Measurements from ENCODE around the gene ARHGAP24.
A peak's percentile ranks its signal among the peaks of the same experiment; 100 is the strongest.
"Not testable (repeated sequence)": the region's sequence is repeated elsewhere in the genome, so short reads cannot be mapped to it uniquely, and the experiment has no call there.

ARHGAP24 gene

DNA sequence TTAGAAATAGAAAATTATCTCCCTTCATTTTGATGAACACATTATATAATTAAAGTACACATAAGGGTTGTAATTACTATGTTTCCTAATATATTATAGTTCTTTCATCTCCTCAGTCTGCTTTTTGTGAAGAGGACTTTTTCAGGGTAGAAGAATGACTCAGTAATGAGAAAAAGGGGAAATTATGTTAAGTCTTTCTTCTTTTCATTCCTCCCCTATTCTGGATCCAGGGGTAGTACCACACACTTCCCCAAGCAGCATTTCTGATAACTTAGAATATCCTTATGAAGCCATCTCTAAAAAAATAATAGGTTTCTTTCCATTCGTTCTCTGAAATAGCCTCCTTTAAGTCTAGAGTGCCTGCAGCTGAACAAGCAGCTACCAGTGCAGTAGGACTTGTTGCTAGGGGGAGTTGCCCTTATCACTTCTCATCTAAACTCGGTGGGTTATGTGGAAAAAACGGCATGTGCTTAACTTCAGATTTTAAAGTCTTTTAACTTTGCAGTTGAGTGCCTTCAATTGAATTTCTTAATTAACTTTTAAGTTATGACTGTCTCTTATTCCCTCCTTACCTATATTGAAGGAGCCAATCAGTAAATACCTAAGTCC, 184.8 kb downstream of the ARHGAP24 start:
- no peak for DNase-seq

DNA sequence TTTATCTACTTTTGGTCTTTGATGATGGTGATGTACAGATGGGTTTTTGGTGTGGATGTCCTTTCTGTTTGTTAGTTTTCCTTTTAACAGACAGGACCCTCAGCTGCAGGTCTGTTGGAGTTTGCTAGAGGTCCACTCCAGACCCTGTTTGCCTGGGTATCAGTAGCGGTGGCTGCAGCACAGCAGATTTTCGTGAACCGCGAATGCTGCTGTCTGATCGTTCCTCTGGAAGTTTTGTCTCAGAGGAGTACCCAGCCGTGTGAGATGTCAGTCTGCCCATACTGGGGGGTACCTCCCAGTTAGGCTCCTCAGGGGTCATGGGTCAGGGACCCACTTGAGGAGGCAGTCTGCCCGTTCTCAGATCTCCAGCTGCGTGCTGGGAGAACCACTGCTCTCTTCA, 191.7 kb downstream of the ARHGAP24 start:
- not testable (repeated sequence) for DNase-seq

DNA sequence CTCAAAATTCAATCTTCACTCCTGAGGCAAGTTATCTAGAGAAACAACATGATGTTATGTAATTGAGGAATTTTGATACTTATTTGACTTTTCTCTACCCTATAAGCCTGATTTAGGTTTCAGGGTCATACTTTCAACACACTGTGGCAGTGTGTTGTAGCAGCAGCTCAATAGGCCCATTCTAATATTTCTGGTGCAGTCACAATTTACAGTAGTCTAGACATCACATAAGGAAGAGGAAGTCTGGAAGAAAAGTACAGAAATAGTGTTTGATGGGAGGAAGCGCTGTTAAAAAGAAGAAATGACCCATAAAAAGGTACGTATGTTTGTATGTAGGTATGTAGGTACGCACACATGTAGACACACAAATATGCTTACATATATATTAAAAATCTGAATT, 194.3 kb downstream of the ARHGAP24 start:
- DNase-seq: no peak

DNA sequence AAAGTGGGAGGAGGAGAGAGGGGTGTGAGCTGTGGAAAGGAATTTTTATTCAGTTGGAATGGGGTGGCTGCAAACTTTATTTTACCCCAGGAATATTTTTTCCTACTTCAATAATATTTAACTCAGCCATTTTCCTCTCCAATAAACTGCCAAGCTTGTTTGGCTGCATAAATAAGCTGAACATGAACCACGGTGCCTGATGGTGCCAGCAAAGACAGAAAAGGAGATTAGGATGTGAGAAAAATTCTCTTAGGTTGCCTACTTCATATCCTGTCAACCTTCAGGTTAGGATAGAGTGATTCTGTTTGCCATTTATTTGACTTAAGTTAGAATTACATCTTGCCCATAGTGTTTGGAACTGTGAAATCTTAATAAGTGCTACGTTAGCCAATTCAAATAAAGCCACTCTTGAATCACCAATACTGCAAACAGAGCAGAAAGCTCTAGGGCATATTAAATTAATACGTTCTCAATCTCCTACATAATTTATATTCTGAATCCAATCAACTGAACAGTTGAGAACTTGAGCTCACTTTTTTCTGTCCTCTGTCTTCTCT, 195.1 kb downstream of the ARHGAP24 start:
- no peak for DNase-seq

DNA sequence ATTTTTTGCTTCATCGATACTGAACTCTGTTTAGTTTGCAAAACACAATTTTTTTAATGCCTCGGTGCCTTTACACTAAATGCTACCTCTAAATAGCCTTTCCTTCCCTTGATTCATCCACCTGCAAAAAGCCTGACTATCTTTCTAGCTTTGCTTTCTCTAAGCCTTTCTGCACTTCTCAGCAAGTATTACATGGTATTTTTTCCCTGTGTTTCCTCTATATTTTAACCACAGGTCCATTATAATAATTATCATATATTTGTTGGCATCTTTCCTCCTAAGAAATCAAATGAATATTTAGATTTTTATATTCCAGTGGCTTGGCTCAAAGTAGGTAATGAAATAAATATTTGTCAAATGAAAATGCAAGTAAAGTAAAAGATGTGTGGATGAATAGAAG, 196.2 kb downstream of the ARHGAP24 start:
- DNase-seq: no peak

GRCh38 chr4:85672116-85672515, 197.2 kb downstream of the ARHGAP24 start:
- no peak for DNase-seq

DNA sequence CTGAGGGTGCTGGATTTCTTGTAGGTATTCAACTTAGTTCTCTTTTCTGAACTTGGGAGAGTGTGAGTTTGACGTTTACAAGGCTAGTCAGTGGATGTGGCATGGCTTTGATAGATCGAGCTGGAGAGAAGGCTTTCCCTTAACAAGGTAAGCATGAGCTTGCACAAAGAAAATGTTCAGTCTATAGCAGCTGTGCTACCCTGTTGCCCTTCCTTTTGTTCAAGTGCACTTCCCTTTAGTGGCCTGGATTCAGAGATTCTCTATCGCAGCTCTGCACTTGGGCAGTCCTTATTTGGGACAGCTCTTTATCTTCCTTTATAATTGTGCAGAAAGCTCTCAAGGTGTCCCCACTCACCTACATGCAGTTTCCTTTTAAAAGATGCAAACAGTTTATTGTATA, 198.0 kb downstream of the ARHGAP24 start:
- DNase-seq: no peak

GRCh38 chr4:85673540-85673939, 198.6 kb downstream of the ARHGAP24 start:
- DNase-seq: no peak

GRCh38 chr4:85675076-85676049, 200.4 kb downstream of the ARHGAP24 start:
- peak; percentile 67 for DNase-seq

DNA sequence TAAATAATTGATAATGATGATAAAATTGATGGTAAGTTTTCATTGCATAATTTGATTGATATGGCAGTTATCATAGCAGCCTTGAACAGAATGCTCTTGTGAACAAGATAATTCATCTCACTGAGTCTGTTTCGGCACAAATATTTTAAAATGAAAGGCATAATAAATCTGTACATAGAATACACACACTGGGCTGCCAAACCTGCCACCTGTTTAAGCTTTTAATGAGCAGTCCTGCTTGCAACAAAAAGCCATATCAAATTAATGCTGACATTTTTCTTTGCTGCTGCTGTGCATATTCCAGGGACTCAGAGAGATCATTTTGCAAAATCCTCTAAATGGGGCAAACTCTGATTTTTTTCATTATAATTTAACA, 201.1 kb downstream of the ARHGAP24 start:
- DNase-seq: peak; percentile 40

DNA sequence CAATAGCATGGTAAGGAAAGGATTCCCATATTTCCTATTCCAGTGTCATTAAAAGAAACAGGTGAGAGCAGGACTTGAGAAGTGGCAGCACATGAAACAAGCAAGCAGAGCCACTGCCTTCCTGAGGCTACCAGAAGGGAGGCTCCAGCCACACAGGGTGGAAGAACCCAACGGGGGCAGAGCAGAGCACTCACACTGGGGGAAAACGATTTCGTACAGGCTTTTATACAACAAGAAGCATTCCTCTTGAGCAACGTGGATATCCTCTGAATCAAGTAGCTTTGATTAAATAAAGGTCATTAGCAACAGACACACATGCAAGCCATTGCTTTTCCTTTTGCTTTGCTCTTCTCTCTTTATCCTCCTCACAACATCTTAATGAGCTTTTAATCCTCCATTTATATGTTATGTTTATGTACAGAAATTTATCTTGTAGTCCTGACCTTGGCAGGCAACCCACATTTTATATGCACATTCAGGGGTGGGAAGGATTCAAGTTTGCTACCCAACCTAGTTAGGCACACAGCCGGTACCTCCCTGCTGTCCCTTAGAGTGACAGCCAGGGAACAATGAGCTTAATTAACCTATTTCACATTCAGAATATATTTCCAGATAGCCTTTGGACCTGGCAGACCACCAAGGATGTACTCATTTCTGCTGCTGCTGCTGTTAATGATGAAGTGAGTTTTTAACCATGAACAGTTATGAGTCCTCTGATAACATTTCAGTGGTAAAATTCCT, 202.1 kb downstream of the ARHGAP24 start:
- DNase-seq: peak; percentile 55

GRCh38 chr4:85681221-85681657, 206.3 kb downstream of the ARHGAP24 start:
- DNase-seq: peak; percentile 1

- DNase-seq: no peak
These were observed 207.0 kb downstream of the ARHGAP24 start for GRCh38 chr4:85681921-85682320.

DNA sequence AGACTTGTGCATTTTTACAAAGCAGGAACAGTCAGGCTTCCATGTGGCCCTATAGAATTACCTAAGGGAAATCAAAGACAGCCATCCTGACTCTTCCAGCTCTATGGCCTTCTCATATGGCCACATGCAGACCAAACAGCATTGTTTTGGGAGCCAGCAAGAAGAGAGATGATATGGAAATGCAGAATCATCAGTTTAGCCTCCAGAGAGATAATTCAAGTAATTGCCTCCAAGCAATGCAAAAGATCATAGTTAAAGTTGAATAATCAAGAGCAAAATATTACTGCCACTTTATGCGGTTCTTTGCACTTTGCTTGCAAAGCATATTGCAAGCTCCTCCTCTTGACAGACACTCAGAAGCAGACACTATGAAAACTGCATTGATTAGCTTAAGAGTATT, 207.4 kb downstream of the ARHGAP24 start:
- no peak for DNase-seq

DNA sequence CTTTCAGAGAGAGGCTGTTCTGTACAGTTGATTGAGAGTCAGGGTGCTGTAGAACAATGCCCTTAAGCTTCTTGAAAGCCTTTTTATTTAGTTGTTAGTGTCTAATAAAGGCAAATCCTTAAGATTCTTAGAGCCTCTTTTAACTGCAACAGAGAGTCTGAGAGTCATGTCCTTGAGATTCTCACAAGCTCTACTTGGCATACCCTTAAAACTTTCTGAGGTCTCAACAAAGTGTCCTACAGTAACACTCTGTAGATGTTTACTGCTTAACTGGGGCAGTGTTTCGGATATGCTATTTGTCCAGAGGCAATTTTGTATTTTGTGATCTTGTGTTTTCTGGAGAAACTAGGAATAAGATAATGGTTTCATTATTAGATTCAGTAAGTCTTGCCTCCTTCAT, 209.7 kb downstream of the ARHGAP24 start:
- no peak for DNase-seq

DNA sequence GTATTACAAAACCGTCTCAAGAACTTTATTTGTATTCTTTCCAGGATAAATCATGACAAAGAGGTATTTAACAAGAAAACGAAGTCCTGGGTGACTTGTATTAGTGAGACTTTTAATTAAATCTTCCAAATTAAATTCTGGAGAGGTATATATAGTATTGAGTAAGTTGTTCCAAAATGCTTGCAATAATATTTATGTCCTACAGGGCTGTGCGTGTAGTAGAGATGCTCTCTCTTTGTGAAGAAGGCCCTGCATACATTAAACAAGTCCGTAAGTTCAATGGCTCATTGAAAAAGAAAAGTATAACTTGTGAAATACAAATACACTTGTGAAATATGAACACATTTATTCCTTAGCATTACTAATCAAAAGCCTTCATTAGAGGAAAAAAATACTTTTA, 211.4 kb downstream of the ARHGAP24 start:
- no peak for DNase-seq

- no peak for DNase-seq
These were observed 213.2 kb downstream of the ARHGAP24 start for GRCh38 chr4:85688055-85688740.

DNA sequence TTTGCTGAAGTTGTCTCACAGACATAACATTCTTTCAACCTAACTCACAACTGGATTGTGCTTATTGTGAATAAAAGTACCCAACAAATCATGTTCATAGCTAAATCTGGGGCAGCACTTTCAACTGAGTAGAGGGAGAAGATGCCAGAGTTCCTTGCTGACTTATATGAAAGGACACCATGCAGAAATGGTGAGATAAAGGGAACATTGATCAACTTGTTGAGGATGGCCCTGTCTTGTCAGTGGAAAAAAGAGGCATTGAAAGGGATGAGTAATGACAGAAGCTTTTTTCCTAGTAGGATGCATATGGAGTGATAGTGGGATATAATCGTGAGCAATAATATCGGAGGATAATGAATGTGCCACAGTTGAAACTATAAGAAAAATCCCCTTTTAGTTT, 221.7 kb downstream of the ARHGAP24 start:
- no peak for DNase-seq

GRCh38 chr4:85697854-85698253, 222.9 kb downstream of the ARHGAP24 start:
- DNase-seq: no peak

GRCh38 chr4:85700362-85700761, 225.4 kb downstream of the ARHGAP24 start:
- no peak for DNase-seq

DNA sequence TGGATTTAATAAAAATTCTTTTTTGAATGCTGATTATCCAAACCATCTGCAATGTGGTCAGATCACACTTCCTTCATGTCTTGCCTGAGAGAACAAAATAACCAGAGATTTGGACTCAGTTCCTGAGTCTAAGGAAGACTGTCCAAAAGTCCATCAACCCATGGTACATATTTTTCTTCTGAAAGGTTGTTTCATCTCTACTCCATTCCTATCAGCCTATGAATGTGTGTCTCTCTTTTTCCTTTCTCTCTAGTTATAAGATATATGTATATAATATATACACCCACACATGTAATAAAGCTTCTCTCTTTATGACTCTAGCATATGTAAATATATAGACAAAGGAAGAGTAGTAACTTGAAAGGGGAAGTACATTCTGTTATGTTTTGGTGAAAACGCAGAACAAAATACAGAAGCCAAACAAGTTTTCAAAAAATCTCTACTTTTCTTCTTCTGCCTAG, 226.9 kb downstream of the ARHGAP24 start:
- DNase-seq: no peak

DNA sequence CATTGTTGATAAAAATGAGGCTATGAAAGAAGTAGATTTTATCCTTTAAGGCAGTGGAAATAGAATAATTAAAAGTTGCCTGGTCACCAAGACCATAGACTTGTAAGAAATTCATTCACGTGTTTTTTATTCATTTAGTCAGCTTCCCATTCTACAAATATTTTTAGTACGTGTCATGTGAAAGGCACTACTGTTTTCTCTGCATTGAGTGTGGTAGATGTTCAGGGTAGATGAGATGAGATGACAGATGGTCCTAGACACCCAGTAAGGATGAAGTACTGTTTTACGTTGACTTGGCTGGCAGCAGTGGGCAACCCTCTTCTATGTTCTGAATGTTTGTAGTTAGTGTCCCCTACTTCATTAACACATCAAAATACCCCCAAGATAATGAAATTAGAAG, 228.1 kb downstream of the ARHGAP24 start:
- no peak for DNase-seq

GRCh38 chr4:85707611-85708010, 232.7 kb downstream of the ARHGAP24 start:
- peak; percentile 49 for DNase-seq

Measured in NCI-H69 (cell line).